Measurements from ENCODE around the gene TSG101.

The TSG101 gene

GRCh38 chr11:18526521-18527296 is at the start of gene TSG101:
TSG101 (minus strand) TSS chr11:18526942; CDS start chr11:18526816, 126 bp downstream.
- DNase-seq (ENCODE audit: low read depth in 2 of 2) = peak; percentile 91

GRCh38 chr11:18575361-18575760 is 48.6 kb upstream of the TSG101 start:
- DNase-seq (ENCODE audit: low read depth in 2 of 2) = no peak

- DNase-seq (ENCODE audit: low read depth in 2 of 2) = no peak
Measured at GRCh38 chr11:18567081-18567480, 40.3 kb upstream of the TSG101 start.

GRCh38 chr11:18566406-18566805 is 39.7 kb upstream of the TSG101 start:
- no peak for DNase-seq (ENCODE audit: low read depth in 2 of 2)

GRCh38 chr11:18564149-18564548 is 37.4 kb upstream of the TSG101 start:
- DNase-seq (ENCODE audit: low read depth in 2 of 2) = no peak

- no peak for DNase-seq (ENCODE audit: low read depth in 2 of 2)
Measured at GRCh38 chr11:18563090-18563730, 36.5 kb upstream of the TSG101 start.

GRCh38 chr11:18548001-18548400 is 21.3 kb upstream of the TSG101 start:
- no peak for DNase-seq (ENCODE audit: low read depth in 2 of 2)

- DNase-seq (ENCODE audit: low read depth in 2 of 2) = no peak
Measured at GRCh38 chr11:18540207-18541009, 13.7 kb upstream of the TSG101 start.

- no peak for DNase-seq (ENCODE audit: low read depth in 2 of 2)
Measured at GRCh38 chr11:18536209-18536608, 9.5 kb upstream of the TSG101 start.

- DNase-seq (ENCODE audit: low read depth in 2 of 2) = no peak
Measured at GRCh38 chr11:18534245-18534644, 7.5 kb upstream of the TSG101 start.

GRCh38 chr11:18533365-18533764 is 6.6 kb upstream of the TSG101 start:
- no peak for DNase-seq (ENCODE audit: low read depth in 2 of 2)

- DNase-seq (ENCODE audit: low read depth in 2 of 2) = no peak
Measured at GRCh38 chr11:18527512-18527911, 770 bp upstream of the TSG101 start.

- no peak for DNase-seq (ENCODE audit: low read depth in 2 of 2)
Measured at GRCh38 chr11:18526130-18526520, 617 bp downstream of the TSG101 start.

GRCh38 chr11:18524248-18524647 is 2.5 kb downstream of the TSG101 start:
- DNase-seq (ENCODE audit: low read depth in 2 of 2) = no peak

GRCh38 chr11:18523084-18523483 is 3.7 kb downstream of the TSG101 start:
- no peak for DNase-seq (ENCODE audit: low read depth in 2 of 2)

- no peak for DNase-seq (ENCODE audit: low read depth in 2 of 2)
Measured at GRCh38 chr11:18522388-18522787, 4.4 kb downstream of the TSG101 start.

- DNase-seq (ENCODE audit: low read depth in 2 of 2) = no peak
Measured at GRCh38 chr11:18521122-18521521, 5.6 kb downstream of the TSG101 start.

GRCh38 chr11:18502352-18502751 is 24.4 kb downstream of the TSG101 start:
- DNase-seq (ENCODE audit: low read depth in 2 of 2) = no peak

- no peak for DNase-seq (ENCODE audit: low read depth in 2 of 2)
Measured at GRCh38 chr11:18501629-18502028, 25.1 kb downstream of the TSG101 start.

GRCh38 chr11:18498039-18498438 is 28.7 kb downstream of the TSG101 start:
- no peak for DNase-seq (ENCODE audit: low read depth in 2 of 2)

- no peak for DNase-seq (ENCODE audit: low read depth in 2 of 2)
Measured at GRCh38 chr11:18495703-18496102, 31.0 kb downstream of the TSG101 start.

- DNase-seq (ENCODE audit: low read depth in 2 of 2) = no peak
Measured at GRCh38 chr11:18495271-18495670, 31.5 kb downstream of the TSG101 start.

- no peak for DNase-seq (ENCODE audit: low read depth in 2 of 2)
Measured at GRCh38 chr11:18493310-18493709, 33.4 kb downstream of the TSG101 start.
